ENCODE data around the gene BMPR1A.
"Not testable (repeated sequence)": the region's sequence is repeated elsewhere in the genome, so short reads cannot be mapped to it uniquely, and the experiment has no call there.

Gene BMPR1A

GRCh38 chr10:86940677-86941076, 184.3 kb downstream of the BMPR1A start:
- DNase-seq, result no peak
- Mint-ChIP-seq H3K4me3 (no peak overlapping the region), H3K9me3 (no peaks in the 10 kb centered on the region), H3K27ac (no peak overlapping the region), H3K4me1 (peaks cover 28% of the 10 kb centered on the region), H3K27me3 (peaks cover 15% of the 10 kb centered on the region), H3K36me3 (no peaks in the 10 kb centered on the region)
- CTCF ChIA-PET, result interaction anchor here (0.9 to 4.8 kb wide), 6 partner anchors 10 to 132 kb away, joined by 3 to 46 read pairs (median 4); partner anchors contain the start of gene ADIRF

DNA sequence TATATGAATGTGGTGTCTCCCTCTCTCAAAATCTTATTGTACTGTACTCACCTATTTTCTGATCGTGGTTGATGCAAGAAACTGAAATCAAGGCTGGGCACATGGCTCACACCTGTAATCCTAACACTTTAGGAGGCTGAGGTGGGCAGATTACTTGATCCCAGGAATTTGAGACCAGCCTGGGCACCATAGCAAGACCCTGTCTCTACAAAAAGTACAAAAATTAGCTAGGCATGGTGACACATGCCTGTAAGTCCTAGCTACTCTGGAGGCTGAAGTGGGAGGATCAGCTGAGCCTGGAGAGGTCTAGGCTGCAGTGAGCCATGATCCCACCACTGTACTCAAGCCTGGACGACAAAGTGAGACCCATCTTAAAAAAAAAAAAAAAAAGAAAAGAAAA, 185.0 kb downstream of the BMPR1A start:
- no peak for DNase-seq
- CTCF ChIA-PET, result interaction anchor here (1.0 to 4.8 kb wide), 5 partner anchors 9 to 113 kb away, joined by 3 to 46 read pairs (median 3); partner anchors contain the start of gene ADIRF
- no peak overlapping the region for H3K4me3 Mint-ChIP-seq
- no peaks in the 10 kb centered on the region for H3K36me3 Mint-ChIP-seq
- peaks cover 19% of the 10 kb centered on the region for H3K27me3 Mint-ChIP-seq
- peaks cover 29% of the 10 kb centered on the region for H3K4me1 Mint-ChIP-seq
- no peak overlapping the region for H3K27ac Mint-ChIP-seq
- H3K9me3 Mint-ChIP-seq, result no peaks in the 10 kb centered on the region

- Mint-ChIP-seq H3K4me1 (peaks cover 29% of the 10 kb centered on the region), H3K9me3 (no peaks in the 10 kb centered on the region), H3K4me3 (no peak overlapping the region), H3K27me3 (peaks cover 19% of the 10 kb centered on the region), H3K36me3 (no peaks in the 10 kb centered on the region), H3K27ac (no peak overlapping the region)
- DNase-seq, result no peak
- CTCF ChIA-PET, result interaction anchor here (1.2 to 1.6 kb wide), 2 partner anchors 15 to 19 kb away, joined by 3 read pairs; partner anchors contain the start of gene MMRN2
Observed at GRCh38 chr10:86941991-86942421, 185.6 kb downstream of the BMPR1A start.

- Mint-ChIP-seq H3K4me3 (no peak overlapping the region), H3K27ac (no peak overlapping the region), H3K27me3 (peaks cover 15% of the 10 kb centered on the region), H3K36me3 (no peaks in the 10 kb centered on the region), H3K4me1 (peaks cover 29% of the 10 kb centered on the region), H3K9me3 (no peaks in the 10 kb centered on the region)
- CTCF ChIA-PET, result interaction anchor here (1.1 to 3.2 kb wide), 4 partner anchors 14 to 23 kb away, joined by 3 to 14 read pairs (median 3); partner anchors contain the start of gene MMRN2
- no peak for DNase-seq
Observed at GRCh38 chr10:86942441-86943315, 186.3 kb downstream of the BMPR1A start.

DNA sequence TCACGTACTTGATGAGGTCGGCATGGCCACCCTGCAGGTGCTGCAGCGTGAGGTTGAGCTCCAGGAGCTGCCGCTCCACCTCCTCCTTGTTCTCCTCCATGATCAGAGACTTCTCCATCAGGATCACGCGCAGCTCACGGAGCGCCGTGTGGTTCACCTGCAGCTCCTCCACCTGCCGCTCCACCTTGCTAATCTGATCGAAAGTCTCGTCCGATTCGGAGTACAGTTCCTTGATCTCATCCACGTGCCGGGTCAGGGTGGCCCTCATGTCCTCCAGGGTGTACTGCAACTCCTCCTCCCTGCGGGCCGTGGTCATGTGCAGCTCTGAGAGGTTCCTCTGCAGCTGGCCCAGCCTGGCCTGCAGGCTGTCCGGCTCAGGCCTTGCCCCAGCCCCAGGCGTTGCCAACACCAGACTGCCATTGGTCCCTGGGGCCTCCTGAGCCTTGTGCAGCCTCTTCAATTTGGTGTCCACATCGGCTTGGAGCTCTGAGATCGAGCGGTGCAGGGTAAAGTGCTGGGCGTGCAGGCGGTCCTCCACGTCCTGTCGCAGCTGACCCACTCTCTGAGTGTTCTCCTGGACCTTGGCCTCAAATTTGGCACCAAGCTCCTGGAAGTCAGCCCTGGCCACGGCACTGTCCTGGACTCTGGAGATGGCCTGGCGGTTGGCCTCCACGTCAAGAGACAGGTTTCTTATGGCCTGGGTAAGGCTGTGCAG, 187.1 kb downstream of the BMPR1A start:
- H3K4me3 Mint-ChIP-seq, result no peak overlapping the region
- peaks cover 34% of the 10 kb centered on the region for H3K4me1 Mint-ChIP-seq
- peaks cover 13% of the 10 kb centered on the region for H3K27me3 Mint-ChIP-seq
- no peaks in the 10 kb centered on the region for H3K36me3 Mint-ChIP-seq
- no peak overlapping the region for H3K27ac Mint-ChIP-seq
- DNase-seq, result peak; percentile 17
- no peaks in the 10 kb centered on the region for H3K9me3 Mint-ChIP-seq
- CTCF ChIA-PET, result interaction anchor here (0.8 to 3.2 kb wide), 4 partner anchors 13 to 23 kb away, joined by 3 to 14 read pairs (median 3); partner anchors contain the start of gene MMRN2

DNA sequence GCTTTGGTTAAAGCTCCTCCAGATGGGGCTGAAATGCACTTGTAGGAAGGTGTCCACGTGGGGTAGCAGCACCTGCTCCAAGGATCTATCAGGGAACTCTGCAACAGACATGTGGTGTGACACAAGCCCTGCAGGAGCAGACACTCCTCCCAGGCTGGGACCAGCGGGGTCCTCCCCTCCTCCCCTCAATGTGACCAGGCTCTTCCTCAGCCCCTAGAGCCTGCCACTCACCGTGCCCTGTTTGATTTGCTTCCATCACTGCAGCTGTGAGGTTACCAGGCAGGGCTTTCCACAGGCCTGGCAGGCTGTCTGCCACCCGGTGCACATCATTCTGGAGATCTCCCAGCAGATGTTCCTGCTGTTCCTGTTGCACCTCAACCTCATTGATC, 187.6 kb downstream of the BMPR1A start:
- no peaks in the 10 kb centered on the region for H3K36me3 Mint-ChIP-seq
- no peak overlapping the region for H3K27ac Mint-ChIP-seq
- H3K4me1 Mint-ChIP-seq, result peaks cover 37% of the 10 kb centered on the region
- no peaks in the 10 kb centered on the region for H3K9me3 Mint-ChIP-seq
- peak; percentile 14 for DNase-seq
- peaks cover 13% of the 10 kb centered on the region for H3K27me3 Mint-ChIP-seq
- CTCF ChIA-PET, result interaction anchor here (0.8 to 3.2 kb wide), 2 partner anchors 12 to 22 kb away, joined by 3 to 14 read pairs; no protein-coding TSS in a partner anchor
- H3K4me3 Mint-ChIP-seq, result no peak overlapping the region

DNA sequence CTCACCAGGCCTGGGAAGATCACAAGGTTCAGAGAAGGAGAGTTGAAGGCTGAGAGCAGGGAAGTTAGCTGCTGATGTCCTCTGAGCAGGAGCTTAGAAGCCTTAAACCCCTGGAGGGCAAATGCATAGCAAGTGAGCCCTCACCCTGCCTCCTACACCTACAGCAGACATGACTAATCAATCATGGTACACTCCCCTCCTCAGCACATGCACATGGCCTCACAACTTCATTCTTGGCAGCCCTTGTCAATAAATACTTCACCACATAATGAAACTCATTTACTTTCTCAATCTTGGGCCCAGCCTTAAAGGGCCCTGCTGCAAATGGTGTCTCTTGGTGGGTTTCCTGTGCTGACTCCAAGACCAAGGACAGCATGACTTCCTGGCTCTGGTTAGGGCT, 188.1 kb downstream of the BMPR1A start:
- H3K4me3 Mint-ChIP-seq, result no peak overlapping the region
- H3K4me1 Mint-ChIP-seq, result peaks cover 38% of the 10 kb centered on the region
- CTCF ChIA-PET, result interaction anchor here (1.2 to 3.2 kb wide), 2 partner anchors 22 to 251 kb away, joined by 3 to 14 read pairs; no protein-coding TSS in a partner anchor
- H3K9me3 Mint-ChIP-seq, result no peaks in the 10 kb centered on the region
- H3K27me3 Mint-ChIP-seq, result peaks cover 13% of the 10 kb centered on the region
- peak; percentile 20 for DNase-seq
- H3K36me3 Mint-ChIP-seq, result no peaks in the 10 kb centered on the region
- no peak overlapping the region for H3K27ac Mint-ChIP-seq

- no peak for DNase-seq
- H3K36me3 Mint-ChIP-seq, result no peaks in the 10 kb centered on the region
- no peaks in the 10 kb centered on the region for H3K9me3 Mint-ChIP-seq
- H3K27ac Mint-ChIP-seq, result no peak overlapping the region
- peaks cover 13% of the 10 kb centered on the region for H3K27me3 Mint-ChIP-seq
- CTCF ChIA-PET, result interaction anchor here (1.2 to 3.2 kb wide), 2 partner anchors 21 to 251 kb away, joined by 3 to 14 read pairs; no protein-coding TSS in a partner anchor
- no peak overlapping the region for H3K4me3 Mint-ChIP-seq
- peaks cover 35% of the 10 kb centered on the region for H3K4me1 Mint-ChIP-seq
Observed at GRCh38 chr10:86944907-86945306, 188.5 kb downstream of the BMPR1A start.

DNA sequence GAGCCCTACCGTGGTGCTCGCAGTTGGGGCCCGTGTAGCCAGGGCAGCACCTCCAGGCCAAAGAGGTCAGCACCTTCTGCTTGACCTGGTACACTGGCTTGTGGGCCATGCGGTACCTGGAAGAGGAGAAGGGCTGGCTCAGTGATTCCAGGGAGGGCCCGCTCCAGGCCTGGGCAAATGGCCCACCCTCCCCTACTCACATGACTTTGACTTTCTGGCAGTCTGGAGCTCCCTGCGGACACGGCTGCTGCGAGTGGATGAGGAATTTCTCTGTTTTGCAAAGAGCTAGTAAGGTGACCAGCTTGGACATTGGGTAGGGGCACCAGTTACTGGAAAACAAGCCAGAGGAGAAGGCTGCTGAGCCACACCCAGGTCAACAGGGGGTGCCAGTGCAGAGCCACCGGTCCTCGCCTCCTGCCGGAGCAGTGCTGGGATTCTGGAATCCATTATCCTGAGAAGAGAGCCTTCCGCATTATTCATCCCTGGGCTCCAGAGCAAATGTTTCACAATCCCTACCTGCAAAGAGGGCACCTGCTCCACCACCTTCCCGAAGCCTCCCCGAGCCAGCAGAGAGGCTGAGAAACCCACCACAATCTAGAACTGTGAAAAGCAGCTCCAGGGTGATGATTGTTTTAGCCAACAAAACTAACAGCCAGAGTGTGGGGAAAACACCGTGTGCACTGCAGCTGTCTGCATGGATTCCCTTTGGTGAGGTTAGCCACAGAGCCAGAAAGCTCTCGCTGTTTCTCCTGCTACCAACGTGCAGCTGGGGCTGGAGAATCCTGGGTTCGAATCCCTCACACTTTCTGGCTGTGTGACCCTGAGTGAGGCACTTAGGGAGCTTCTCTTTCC, 189.2 kb downstream of the BMPR1A start:
- CTCF ChIA-PET, result interaction anchor here (1.2 to 3.2 kb wide), 4 partner anchors 13 to 252 kb away, joined by 3 to 14 read pairs (median 6); partner anchors contain the start of gene SNCG
- peaks cover 37% of the 10 kb centered on the region for H3K4me1 Mint-ChIP-seq
- no peak overlapping the region for H3K4me3 Mint-ChIP-seq
- H3K27ac Mint-ChIP-seq, result peak overlapping the region; percentile 11
- H3K36me3 Mint-ChIP-seq, result peaks cover 4% of the 10 kb centered on the region
- peaks cover 13% of the 10 kb centered on the region for H3K27me3 Mint-ChIP-seq
- peaks cover 2% of the 10 kb centered on the region for H3K9me3 Mint-ChIP-seq
- DNase-seq, result peak; percentile 26

DNA sequence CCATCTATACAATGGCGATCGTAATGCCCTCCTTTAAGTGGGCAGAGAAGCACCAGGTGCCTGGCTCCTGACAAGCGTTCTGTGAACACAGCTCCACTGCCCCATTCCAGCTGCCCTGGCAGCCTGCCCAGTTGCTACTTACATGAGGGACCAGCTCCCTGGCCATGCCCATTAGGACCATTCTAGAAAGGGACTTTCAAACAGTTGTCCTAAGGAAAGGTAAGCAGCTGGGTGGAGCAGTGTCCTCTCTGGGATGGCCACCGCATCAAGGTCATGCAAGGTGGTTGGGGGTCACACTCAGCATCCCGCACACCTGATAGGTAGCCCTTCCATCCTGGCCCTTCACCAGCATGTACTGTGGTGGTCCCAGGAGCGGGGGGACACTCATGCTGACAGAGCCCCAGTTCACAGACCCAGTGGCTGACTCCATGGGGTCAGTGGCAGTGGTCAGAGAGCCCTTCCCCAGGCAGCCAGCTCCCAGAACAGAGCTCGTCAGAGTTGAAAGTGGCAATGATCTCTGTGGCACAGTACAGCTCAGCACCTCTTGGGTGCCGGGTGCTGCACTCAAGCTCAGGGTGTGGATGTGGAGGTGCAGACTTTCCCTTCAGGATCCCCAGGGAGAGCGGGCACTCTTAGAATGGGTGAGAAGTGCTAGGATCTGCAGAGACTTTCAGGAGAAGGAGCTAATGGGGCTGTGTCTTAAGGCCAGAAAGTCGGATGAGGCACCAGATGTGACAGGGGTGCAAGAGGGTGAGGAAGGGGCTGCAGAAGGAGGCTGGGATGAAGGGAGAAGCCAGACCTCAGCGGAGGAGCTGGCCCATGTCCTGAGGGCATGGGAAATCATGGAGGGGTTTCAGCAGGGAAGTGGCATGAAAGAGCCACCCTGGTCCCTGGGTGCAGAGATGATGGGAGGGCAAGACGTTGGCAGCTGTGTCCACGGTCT, 190.1 kb downstream of the BMPR1A start:
- CTCF ChIA-PET, result interaction anchor here (1.6 to 2.2 kb wide), 2 partner anchors 12 to 14 kb away, joined by 6 read pairs; partner anchors contain the start of gene SNCG
- Mint-ChIP-seq H3K4me3 (no peak overlapping the region), H3K9me3 (peaks cover 2% of the 10 kb centered on the region), H3K4me1 (peaks cover 41% of the 10 kb centered on the region), H3K27me3 (peaks cover 13% of the 10 kb centered on the region), H3K27ac (no peak overlapping the region), H3K36me3 (peaks cover 4% of the 10 kb centered on the region)
- DNase-seq, result peak; percentile 18

DNA sequence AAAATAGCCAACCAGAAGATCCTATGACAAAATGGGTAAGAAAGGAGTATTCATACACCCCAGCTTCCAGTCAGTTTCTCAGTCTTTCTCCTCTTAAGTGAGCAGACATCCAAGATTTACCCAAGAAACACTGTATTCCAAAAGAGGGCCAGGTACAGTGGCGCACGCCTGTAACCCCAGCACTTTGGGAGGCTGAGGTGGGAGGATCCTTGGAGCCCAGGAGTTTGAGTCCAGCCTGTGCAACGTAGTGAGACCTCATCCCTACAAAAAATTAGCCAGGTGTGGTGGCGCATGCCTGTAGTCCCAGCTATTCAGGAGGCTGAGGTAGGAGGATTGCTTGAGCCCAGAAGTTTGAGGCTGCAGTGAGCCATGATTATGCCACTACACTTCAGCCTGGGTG, 191.4 kb downstream of the BMPR1A start:
- peak; percentile 5 for DNase-seq
- CTCF ChIA-PET, result interaction anchor here (1.6 to 2.2 kb wide), 2 partner anchors 11 to 13 kb away, joined by 5 to 6 read pairs; partner anchors contain the start of gene SNCG
- Mint-ChIP-seq H3K4me1 (peaks cover 44% of the 10 kb centered on the region), H3K9me3 (peaks cover 13% of the 10 kb centered on the region), H3K27me3 (peaks cover 13% of the 10 kb centered on the region), H3K36me3 (peaks cover 11% of the 10 kb centered on the region)
- not testable (repeated sequence) for H3K4me3 Mint-ChIP-seq, H3K27ac Mint-ChIP-seq

- Mint-ChIP-seq H3K27ac (peak overlapping the region; percentile 98), H3K27me3 (peaks cover 13% of the 10 kb centered on the region), H3K4me1 (peaks cover 36% of the 10 kb centered on the region), H3K9me3 (peaks cover 18% of the 10 kb centered on the region), H3K36me3 (peaks cover 13% of the 10 kb centered on the region), H3K4me3 (peak overlapping the region; percentile 47)
- CTCF ChIA-PET, result interaction anchor here (1.0 to 1.9 kb wide), 4 partner anchors 10 to 16 kb away, joined by 3 to 5 read pairs (median 4); no protein-coding TSS in a partner anchor
- DNase-seq, result peak; percentile 59
Observed at GRCh38 chr10:86950349-86950748, 193.9 kb downstream of the BMPR1A start.
